H1 (cell line): ENCODE results near the gene NRXN3. TPM values are rescaled to one million over a fixed set of nuclear protein-coding genes. Genes with fewer than 3 reads are reported as not detected.

Experiments
- CHD7 ChIP-seq: fragments of 300-600 bp; sonication (generic); IDR thresholded peaks from 2 replicates; pipeline ENCODE4 v1.7.1; 2012; ENCODE audit warnings: low read length, moderate library complexity, mild to moderate bottlenecking, inconsistent platforms; ENCODE audit not compliant: insufficient replicate concordance
- TAF1 ChIP-seq: IDR thresholded peaks from 2 replicates; pipeline ENCODE4 v1.6.1; 2011; ENCODE audit warnings: mild to moderate bottlenecking, low read depth, low read length
- polyA plus RNA-seq, 7 experiments: library from polyadenylated mRNA; depleted of rRNA in 3 of 7; stranded (reverse) in 5 of 7; unstranded in 2 of 7; fragments of >200 nt in 5 of 7; fragments of 200-250 nt in 2 of 7; gene quantifications; 1 replicate in 5 of 7; 2 replicates in 1 of 7; 4 replicates in 1 of 7; pipeline versions ENCODE4 v1.2.1 to v1.2.3, GENCODE V29; 2011 to 2013; ENCODE audit warnings: missing spikeins in 2 of 7, mixed read lengths in 2 of 7
- total RNA-seq: library from RNA; stranded (reverse); fragmentation: NEBNext Ultra II Directional; extraction: Animal tissue kit (Norgen Biotek cat#: 25700); gene quantifications from 2 replicates; pipeline ENCODE4 v1.2.1, GENCODE V29; 2021

Gene NRXN3
- total and polyA plus RNA-seq, 2 of the 8 experiments (the other 6 are each of a cell fraction or from before 2014, with no cell fraction given): 2.6 to 4.1 TPM

GRCh38 chr14:79018836-79019235, 848.7 kb downstream of the NRXN3 start (continued):
- TF ChIP-seq CHD7 (no peak), TAF1 (no peak)
